Muscle of arm (tissue), 12 donors: ENCODE measurements around the gene PCYT2. TPM values are rescaled to one million over a fixed set of nuclear protein-coding genes. Genes with fewer than 3 reads are reported as not detected.
"Not testable (repeated sequence)": the region's sequence is repeated elsewhere in the genome, so short reads cannot be mapped to it uniquely, and the experiment has no call there.

ENCODE experiments used
- DNase-seq: peaks from one replicate; pipeline ENCODE4 v3.0.0-alpha.2; 2013
- polyA plus RNA-seq, 12 donors: library from polyadenylated mRNA; unstranded; fragments of 120-200 nt; gene quantifications; one replicate each; pipeline ENCODE4 v1.2.1, GENCODE V29; 2013; ENCODE audit not compliant: insufficient read length in 12 of 12

The PCYT2 gene
- polyA plus RNA-seq, 12 donors = 8.1 to 17.0 (median 10.0) TPM; not detected in 1

GRCh38 chr17:81929253-81930141 lies 18.3 kb upstream of the PCYT2 start:
- no peak for DNase-seq

- no peak for DNase-seq
These were observed 17.5 kb upstream of the PCYT2 start for GRCh38 chr17:81928544-81929252.

- peak; percentile 96 for DNase-seq
These were observed 16.7 kb upstream of the PCYT2 start, which contains the start of gene MAFG for GRCh38 chr17:81927653-81928543. Gene MAFG, minus strand, starts transcription at chr17:81927735. Its CDS starts 4,550 bp downstream, at chr17:81923185.

GRCh38 chr17:81927152-81927652 lies 16.0 kb upstream of the PCYT2 start:
- DNase-seq = no peak

GRCh38 chr17:81926451-81927151 lies 15.4 kb upstream of the PCYT2 start:
- DNase-seq = peak; percentile 64

- no peak for DNase-seq
These were observed 14.8 kb upstream of the PCYT2 start for GRCh38 chr17:81925860-81926450.

- DNase-seq = no peak
These were observed 13.6 kb upstream of the PCYT2 start for GRCh38 chr17:81924557-81925532.

GRCh38 chr17:81923302-81924260 lies 12.4 kb upstream of the PCYT2 start:
- peak; percentile 44 for DNase-seq

GRCh38 chr17:81922566-81923301 lies 11.5 kb upstream of the PCYT2 start:
- no peak for DNase-seq

GRCh38 chr17:81921996-81922565 lies 10.9 kb upstream of the PCYT2 start:
- DNase-seq = no peak

- DNase-seq = no peak
These were observed 10.3 kb upstream of the PCYT2 start for GRCh38 chr17:81921537-81921862.

GRCh38 chr17:81920612-81921536 lies 9.7 kb upstream of the PCYT2 start:
- no peak for DNase-seq

- no peak for DNase-seq
These were observed 7.8 kb upstream of the PCYT2 start for GRCh38 chr17:81918832-81919545.

GRCh38 chr17:81918333-81918669 lies 7.1 kb upstream of the PCYT2 start:
- DNase-seq = not testable (repeated sequence)

GRCh38 chr17:81917565-81918332 lies 6.5 kb upstream of the PCYT2 start, which contains the start of gene SIRT7:
Gene SIRT7, minus strand, starts transcription at chr17:81918176. Its CDS starts 45 bp downstream, at chr17:81918131.
- DNase-seq = peak; percentile 80
